Measurements from ENCODE around the gene BTBD18.

DNA sequence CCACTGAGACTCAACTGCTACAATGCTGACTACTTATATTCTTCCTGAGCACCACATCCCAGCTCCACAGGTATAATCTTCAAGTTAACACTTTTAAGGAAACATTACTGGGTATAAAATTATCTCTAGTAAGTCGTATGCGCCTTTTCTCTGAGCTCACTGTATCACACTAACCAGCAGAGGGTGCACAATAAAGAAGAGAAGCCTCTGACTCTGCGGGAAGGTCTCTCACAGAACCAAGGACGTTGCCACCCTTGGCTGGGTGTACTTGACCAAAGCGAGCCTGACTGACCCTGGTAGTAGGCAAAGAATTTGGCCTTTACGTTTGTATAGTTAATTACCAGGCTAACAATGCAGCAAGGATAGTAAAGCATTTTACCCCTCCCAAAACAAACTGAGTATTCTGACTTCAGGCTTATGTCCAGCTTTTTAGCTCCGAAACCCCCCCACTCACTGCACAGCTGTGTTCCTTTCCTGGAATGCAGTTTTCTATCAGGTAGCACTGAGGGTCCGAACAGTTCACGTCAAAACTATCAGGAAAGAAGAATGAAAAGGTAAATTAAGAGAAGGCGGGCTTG is at the start of gene BTBD18:
- peak; percentile 38 to 50 (median 50); a peak in 5 of 6 replicates for TF ChIP-seq CTCF (IDR thresholded peaks at IDR 0.05 in 2 of 3, conservative IDR thresholded peaks at IDR 0.05 in 1 of 3; ENCODE audit: control insufficient read depth in 2 of 3, extremely low read depth in 1 of 3, insufficient read depth in 1 of 3, low read depth in 3 of 3, low read length in 3 of 3)
- no peak for TF ChIP-seq POLR2AphosphoS5 (IDR thresholded peaks at IDR 0.05; ENCODE audit: low read length)
- TF ChIP-seq POLR2A (IDR thresholded peaks at IDR 0.05; ENCODE audit: low read depth, low read length): no peak
- no peak for TF ChIP-seq POLR2AphosphoS2 (IDR thresholded peaks at IDR 0.05; ENCODE audit: low read depth, low read length)
- TF ChIP-seq, protein P1, sequence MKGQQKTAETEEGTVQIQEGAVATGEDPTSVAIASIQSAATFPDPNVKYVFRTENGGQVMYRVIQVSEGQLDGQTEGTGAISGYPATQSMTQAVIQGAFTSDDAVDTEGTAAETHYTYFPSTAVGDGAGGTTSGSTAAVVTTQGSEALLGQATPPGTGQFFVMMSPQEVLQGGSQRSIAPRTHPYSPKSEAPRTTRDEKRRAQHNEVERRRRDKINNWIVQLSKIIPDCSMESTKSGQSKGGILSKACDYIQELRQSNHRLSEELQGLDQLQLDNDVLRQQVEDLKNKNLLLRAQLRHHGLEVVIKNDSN (IDR thresholded peaks at IDR 0.05; ENCODE audit: borderline replicate concordance, extremely low read length, insufficient read depth, low read depth, low read length): no peak
- TF ChIP-seq SIN3A (IDR thresholded peaks at IDR 0.05; ENCODE audit: low read depth, low read length): no peak
- TF ChIP-seq IKZF1 (conservative IDR thresholded peaks at IDR 0.05): no peak
- no peak for TF ChIP-seq EP300 (IDR thresholded peaks at IDR 0.05; ENCODE audit: borderline replicate concordance in 1 of 2, control insufficient read depth in 1 of 2, low read depth in 2 of 2, low read length in 2 of 2)
- TF ChIP-seq ELK1 (IDR thresholded peaks at IDR 0.05; ENCODE audit: low read depth, low read length): no peak
- TF ChIP-seq KLF5 (IDR thresholded peaks at IDR 0.05; ENCODE audit: partially characterized antibody): no peak
- TF ChIP-seq MAX (IDR thresholded peaks at IDR 0.05; ENCODE audit: low read depth, low read length): no peak
- TF ChIP-seq SP1 (IDR thresholded peaks at IDR 0.05; ENCODE audit: low read depth, low read length): no peak
